ENCODE results near the gene THSD4. TPM values are rescaled to one million over a fixed set of nuclear protein-coding genes. Genes with fewer than 3 reads are reported as not detected.
"Not testable (repeated sequence)": the region's sequence is repeated elsewhere in the genome, so short reads cannot be mapped to it uniquely, and the experiment has no call there.

Gene THSD4
- total RNA-seq, 1 donor from 2014 or later = 13.1 TPM

DNA sequence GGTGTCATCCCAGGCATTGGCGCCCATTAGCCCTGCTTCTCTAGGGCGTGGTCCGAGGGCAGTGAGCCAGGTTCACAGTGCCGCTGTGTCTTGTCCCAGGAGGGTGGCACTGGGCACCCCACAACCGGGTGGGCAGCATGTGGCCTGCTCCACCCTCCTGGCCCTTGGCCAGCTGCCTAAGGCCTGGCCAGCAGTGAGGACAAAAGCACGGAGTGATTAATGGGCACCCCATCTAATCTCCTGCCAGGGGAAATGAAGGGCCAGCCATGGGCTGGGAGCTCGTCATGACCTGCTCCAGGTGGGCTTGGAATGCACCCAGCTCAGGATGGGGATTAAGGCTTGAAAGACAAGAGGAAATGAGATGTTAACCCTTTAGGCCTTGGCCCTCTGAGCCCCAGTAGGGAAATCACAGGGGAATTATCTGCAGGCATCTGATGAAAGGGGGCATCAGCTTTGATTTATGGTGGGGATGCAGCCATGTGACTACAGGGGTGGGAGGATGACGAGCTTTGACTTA is 5.2 kb downstream of the THSD4 start:
- DNase-seq (ENCODE audit: low read depth in 2 of 2) = no peak

DNA sequence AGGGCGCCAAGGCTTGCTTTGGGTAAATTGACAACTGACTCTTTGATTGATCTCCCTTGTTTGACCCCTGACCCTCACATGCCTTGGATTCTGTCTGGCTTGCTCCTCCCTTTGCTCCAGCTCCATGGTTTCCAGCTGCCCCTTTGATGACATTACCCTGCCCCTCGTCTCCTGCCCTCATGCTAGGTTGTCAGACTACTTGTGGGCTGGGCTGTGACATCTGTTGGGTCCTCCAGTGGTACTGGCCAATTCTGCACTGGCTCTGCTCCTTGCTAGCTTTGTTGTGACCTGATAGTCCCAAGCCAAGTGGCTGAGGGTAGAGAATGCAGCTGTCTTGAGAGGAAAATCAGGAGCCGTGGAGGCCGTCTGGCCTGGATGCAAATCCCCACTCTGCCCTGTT is 6.2 kb downstream of the THSD4 start:
- DNase-seq (ENCODE audit: low read depth in 2 of 2) = no peak

- DNase-seq (ENCODE audit: low read depth in 2 of 2) = peak; percentile 18 to 54
Measured at GRCh38 chr15:71124937-71125790, 9.9 kb downstream of the THSD4 start.

- peak in 1 of 2 donors; percentile 24 for DNase-seq (ENCODE audit: low read depth in 2 of 2)
Measured at GRCh38 chr15:71125831-71126450, 10.7 kb downstream of the THSD4 start.

DNA sequence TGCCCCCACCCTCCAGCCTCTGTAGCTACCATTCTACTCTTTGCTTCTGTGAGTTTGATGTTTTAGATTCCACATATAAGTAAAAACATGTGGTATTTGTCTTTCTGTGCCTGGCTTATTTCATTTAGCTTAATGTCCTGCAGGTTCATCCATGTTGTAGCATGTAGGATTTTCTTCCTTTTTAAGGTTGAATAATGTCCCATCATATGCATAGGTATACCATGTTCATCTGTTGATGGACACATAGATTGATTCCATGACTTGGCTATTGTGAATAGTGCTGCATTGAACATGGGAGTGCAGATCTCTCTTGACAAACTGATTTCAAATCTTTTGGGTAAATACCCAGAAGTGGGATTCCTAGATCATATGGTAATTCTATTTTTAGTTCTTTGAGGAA is 11.8 kb downstream of the THSD4 start:
- DNase-seq (ENCODE audit: low read depth in 2 of 2) = no peak

GRCh38 chr15:71128159-71128558 is 12.9 kb downstream of the THSD4 start:
- DNase-seq (ENCODE audit: low read depth in 2 of 2) = not testable (repeated sequence)

- DNase-seq (ENCODE audit: low read depth in 2 of 2) = peak in 1 of 2 donors; percentile 29
Measured at GRCh38 chr15:71128939-71129562, 13.8 kb downstream of the THSD4 start.

DNA sequence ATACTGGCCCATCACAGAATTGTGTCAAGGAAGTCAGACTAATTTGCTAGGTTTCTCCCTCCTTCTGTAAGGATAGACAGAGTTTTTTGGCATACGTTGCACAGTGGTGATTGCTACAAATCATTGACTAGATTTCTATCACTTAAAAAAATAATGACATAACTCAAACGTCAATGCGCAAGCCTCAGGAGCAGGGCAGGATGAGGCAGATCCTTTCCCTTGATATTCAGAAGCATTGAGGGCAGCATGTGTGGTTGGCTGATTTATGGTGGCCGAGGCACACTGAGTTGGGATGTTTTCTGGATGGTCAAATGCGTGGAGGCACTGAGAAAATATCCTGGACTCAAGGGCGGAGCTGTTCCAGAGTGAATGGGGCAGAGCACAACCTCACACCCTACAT is 14.4 kb downstream of the THSD4 start:
- DNase-seq (ENCODE audit: low read depth in 2 of 2) = peak in 1 of 2 donors; percentile 48

- DNase-seq (ENCODE audit: low read depth in 2 of 2) = peak; percentile 57 to 67
Measured at GRCh38 chr15:71131601-71132362, 16.5 kb downstream of the THSD4 start.

DNA sequence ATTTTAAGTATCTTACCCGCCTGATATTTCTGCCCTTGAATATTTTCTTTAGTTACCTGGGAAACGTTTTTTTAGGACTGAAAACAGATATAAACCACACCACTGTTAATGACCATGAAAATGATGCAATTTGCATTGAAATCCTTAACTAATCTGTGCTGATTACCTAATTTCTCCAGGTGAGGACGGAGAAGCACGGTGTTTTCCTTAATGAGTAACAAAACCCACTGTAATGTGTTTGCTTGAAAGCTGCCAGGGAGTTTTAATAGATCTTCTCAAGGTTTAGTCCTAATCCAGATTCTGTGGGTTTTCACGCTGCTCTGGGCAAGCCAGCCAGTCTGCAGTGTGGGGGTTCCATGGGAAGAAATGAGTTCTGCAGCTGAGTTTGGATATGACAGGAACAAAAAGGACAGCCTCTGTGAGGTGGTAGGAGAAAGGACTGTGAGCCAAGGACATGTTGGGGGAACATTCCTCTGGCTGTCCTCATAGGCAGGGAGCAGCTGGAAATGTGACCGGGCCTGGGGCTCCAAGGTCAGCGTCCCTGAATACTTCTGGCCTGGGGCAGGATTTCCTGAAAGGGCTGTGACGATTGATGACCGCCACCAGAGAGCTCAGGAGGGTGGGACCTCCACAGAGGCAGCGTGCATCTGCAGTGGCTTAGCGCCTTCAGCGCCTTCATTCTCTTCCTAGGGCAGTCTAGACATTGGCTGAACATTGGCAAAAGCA is 18.6 kb downstream of the THSD4 start:
- DNase-seq (ENCODE audit: low read depth in 2 of 2) = peak; percentile 64 to 69

DNA sequence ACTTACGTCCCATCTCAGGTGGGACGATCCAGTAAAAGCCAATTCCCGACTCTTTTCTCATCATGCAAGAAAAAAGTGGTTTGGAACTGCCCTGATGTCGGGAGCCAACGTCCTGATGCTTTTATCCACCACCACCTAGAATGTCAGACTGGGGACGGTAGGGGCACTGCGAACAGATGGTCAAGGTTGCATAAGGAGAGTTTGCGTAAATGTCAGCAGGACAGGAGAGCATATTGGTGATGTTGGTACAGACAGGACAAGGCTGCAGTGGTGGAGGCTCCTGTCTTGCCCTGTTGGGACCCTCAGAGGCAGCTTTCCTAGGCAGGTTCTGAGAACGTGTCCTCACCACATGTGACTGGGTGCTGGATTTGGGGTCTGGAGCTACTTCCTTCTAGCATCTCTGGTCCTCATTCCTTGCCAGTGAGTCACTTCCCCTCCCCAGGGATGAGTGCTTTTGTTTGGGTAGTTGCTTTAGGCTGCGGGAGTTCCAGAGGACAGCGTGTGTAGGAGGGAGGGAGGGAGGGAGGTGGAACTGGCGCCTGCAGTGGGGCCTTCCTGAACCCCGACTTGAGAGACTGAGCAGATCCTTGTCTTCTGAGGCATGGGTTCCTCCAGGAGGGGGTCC is 21.0 kb downstream of the THSD4 start:
- DNase-seq (ENCODE audit: low read depth in 2 of 2) = peak in 1 of 2 donors; percentile 68

GRCh38 chr15:71136793-71137518 is 21.7 kb downstream of the THSD4 start:
- DNase-seq (ENCODE audit: low read depth in 2 of 2) = peak in 1 of 2 donors; percentile 21

GRCh38 chr15:71138473-71138872 is 23.2 kb downstream of the THSD4 start:
- no peak for DNase-seq (ENCODE audit: low read depth in 2 of 2)

DNA sequence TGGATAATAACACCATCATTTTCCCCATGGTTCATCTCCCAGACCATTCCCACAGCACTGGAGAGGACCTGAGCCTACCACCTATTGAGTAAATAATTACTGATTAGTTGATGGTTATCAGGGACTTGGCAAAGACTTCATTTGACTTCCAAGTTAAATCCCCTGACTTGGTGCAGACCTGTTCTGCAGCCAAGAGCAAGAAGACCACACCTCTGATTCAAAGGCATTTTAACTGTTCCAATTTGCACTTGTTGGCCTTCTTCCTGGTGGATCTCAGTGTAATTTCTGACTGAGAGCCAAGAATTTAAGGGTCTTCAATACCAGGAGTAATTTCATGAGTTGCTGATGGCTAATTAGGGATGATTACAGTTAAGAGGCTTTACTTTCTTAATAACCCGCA is 24.0 kb downstream of the THSD4 start:
- no peak for DNase-seq (ENCODE audit: low read depth in 2 of 2)

- DNase-seq (ENCODE audit: low read depth in 2 of 2) = no peak
Measured at GRCh38 chr15:71141572-71141971, 26.3 kb downstream of the THSD4 start.

- DNase-seq (ENCODE audit: low read depth in 2 of 2) = no peak
Measured at GRCh38 chr15:71142780-71143179, 27.5 kb downstream of the THSD4 start.

DNA sequence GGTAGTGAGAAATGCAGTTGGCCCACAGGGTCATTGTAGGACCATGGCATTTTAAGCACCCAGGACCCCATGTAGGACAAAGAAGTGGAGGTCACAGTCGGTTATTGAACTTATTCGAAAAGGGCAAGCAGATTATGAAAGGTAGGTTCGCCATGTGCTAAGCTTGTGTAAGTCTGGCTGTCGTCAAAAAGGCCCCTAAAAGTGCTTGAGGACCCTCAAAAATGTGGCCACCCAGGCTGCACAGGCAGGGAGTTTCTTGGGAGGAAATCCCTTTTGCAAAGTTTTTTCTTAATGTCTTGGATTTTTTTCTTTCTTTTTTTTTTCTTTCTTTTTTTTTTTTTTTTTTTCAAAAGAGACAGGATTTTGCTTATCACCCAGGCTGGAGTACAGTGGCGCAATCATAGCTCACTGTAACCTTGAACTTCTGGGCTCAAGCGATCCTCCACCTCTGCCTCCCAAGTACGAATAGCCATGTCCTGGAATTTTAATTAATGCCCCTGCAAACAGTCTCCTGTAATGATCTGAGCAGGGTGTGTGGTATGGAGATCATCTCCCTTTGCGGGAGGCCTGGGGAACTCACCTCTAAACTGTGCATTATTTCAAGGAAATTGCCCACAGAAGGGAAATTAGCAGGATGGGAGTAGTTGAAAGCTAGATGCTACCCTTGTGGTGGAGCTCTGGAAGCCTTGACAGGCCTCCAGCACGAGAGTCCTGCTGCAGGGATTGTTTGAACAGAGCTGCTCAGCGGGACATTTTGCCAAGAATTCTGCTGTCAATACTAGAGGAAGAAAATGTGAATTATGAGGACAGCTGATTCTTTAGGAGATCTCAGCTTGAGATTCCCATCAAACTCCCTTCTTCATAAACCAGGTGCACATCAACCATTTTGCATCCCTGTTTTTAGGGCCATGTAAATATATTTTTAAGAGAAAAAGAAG is 28.4 kb downstream of the THSD4 start:
- DNase-seq (ENCODE audit: low read depth in 2 of 2) = no peak

GRCh38 chr15:71145648-71146047 is 30.4 kb downstream of the THSD4 start:
- DNase-seq (ENCODE audit: low read depth in 2 of 2) = no peak

DNA sequence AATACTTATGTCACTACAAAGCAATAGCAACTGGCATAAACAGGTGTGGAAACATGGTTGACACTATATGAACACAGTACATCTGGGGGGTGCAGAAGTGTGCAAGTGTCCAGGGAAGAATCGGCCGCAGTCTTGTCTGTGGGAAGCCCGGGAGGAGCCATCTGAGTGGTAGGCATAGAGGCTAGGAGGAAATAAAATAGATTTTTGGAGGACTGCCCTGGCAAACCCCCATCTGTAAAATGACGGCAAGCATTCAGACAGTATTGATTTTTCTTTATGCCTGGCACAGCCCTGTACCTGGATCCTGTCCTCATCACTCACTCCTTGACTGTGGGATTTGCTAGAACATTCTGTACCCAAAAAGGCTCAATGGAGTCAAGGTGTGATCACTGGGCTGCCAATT is 31.3 kb downstream of the THSD4 start:
- no peak for DNase-seq (ENCODE audit: low read depth in 2 of 2)
